MCF 10A (cell line): Measurements from ENCODE around the gene ERCC6L2. TPM values are rescaled to one million over a fixed set of nuclear protein-coding genes. Genes with fewer than 3 reads are reported as not detected.

Experiments
- BruUV-seq: library from RNA; stranded (reverse); fragments of 400-500 nt; replicated peaks from 2 replicates; lab custom pipeline; 2021; lab: Mats Ljungman, UMichigan
- CTCF ChIA-PET: fragments of 300-600 bp; sonication (Branson Sonifier 250); formaldehyde crosslinking; extraction: SDS; loops from one replicate; lab custom pipeline; 2021; ENCODE audit warnings: antibody characterized with exemption, inconsistent platforms; lab: Yijun Ruan, JAX
- POLR2A ChIA-PET: fragments of 300-600, 350-650 bp; sonication (Branson Sonifier 250); formaldehyde crosslinking; extraction: SDS; loops from one replicate; lab custom pipeline; 2020; ENCODE audit warnings: antibody characterized with exemption, inconsistent platforms; lab: Yijun Ruan, JAX
- DNase-seq: peaks from one replicate; pipeline ENCODE4 v3.0.0-alpha.2; 2018; ENCODE audit not compliant: unreplicated experiment
- H3K27ac Mint-ChIP-seq: one replicate; pipeline ENCODE4 v1.8.0; 2022; ENCODE audit warnings: mild to moderate bottlenecking, low read depth, mixed read lengths; ENCODE audit not compliant: unreplicated experiment
- H3K27me3 Mint-ChIP-seq: one replicate; pipeline ENCODE4 v1.8.0; 2022; ENCODE audit warnings: mixed read lengths; ENCODE audit not compliant: insufficient read depth, unreplicated experiment
- H3K36me3 Mint-ChIP-seq: one replicate; pipeline ENCODE4 v1.8.0; 2022; ENCODE audit warnings: mild to moderate bottlenecking, moderate library complexity, mixed read lengths; ENCODE audit not compliant: insufficient read depth, unreplicated experiment
- H3K4me1 Mint-ChIP-seq: one replicate; pipeline ENCODE4 v1.8.0; 2022; ENCODE audit warnings: mixed read lengths; ENCODE audit not compliant: insufficient read depth, unreplicated experiment
- H3K4me3 Mint-ChIP-seq: one replicate; pipeline ENCODE4 v1.8.0; 2022; ENCODE audit warnings: mild to moderate bottlenecking, moderate library complexity, mixed read lengths; ENCODE audit not compliant: unreplicated experiment
- H3K9me3 Mint-ChIP-seq: one replicate; pipeline ENCODE4 v1.8.0; 2022; ENCODE audit warnings: mixed read lengths; ENCODE audit not compliant: unreplicated experiment
- intact Hi-C: fragments of 100-400 bp; cut with micrococcal nuclease; formaldehyde crosslinking; loops from 2 replicates; pipeline ENCODE4 v1.14.1; 2022
- total RNA-seq: library from RNA; stranded (reverse); gene quantifications from 2 replicates; pipeline ENCODE4 v1.2.3, GENCODE V29; 2022
- TF ChIP-seq, protein P1 (sequence below): fragments of 200-600 bp; IDR thresholded peaks from one replicate; pipeline ENCODE4 v1.8.0; 2022; ENCODE audit warnings: antibody characterized with exemption, mild to moderate bottlenecking; ENCODE audit not compliant: unreplicated experiment

The ERCC6L2 gene
- total RNA-seq, 1 experiment from 2014 or later, result 26.9 TPM

DNA sequence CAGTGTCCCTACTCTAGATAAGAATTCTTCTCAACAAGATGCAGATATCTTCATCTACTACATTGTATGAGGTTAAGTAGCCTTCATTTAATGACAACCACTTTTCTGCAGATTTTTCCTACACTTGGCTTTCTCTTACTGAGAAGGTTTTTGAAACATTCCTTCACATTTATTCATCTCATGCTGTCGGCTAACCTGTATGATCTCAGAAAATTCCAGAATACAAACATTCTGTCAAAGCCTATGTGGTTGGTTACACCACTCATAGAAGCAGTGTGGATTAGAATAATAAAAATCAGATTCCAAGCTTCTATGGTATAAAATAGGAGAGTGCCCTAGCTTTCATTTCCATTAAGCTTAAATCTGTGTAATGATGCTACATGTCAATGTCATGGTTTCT is 39.4 kb upstream of the ERCC6L2 start:
- Mint-ChIP-seq H3K36me3 (no peaks in the 10 kb centered on the region), H3K27me3 (no peaks in the 10 kb centered on the region), H3K9me3 (no peaks in the 10 kb centered on the region), H3K4me1 (no peaks in the 10 kb centered on the region), H3K4me3 (no peak overlapping the region), H3K27ac (no peak overlapping the region)
- no peak for DNase-seq
- intact Hi-C loops, result no loop called here
- BruUV-seq, result no TSS peak
- TF ChIP-seq, protein P1, sequence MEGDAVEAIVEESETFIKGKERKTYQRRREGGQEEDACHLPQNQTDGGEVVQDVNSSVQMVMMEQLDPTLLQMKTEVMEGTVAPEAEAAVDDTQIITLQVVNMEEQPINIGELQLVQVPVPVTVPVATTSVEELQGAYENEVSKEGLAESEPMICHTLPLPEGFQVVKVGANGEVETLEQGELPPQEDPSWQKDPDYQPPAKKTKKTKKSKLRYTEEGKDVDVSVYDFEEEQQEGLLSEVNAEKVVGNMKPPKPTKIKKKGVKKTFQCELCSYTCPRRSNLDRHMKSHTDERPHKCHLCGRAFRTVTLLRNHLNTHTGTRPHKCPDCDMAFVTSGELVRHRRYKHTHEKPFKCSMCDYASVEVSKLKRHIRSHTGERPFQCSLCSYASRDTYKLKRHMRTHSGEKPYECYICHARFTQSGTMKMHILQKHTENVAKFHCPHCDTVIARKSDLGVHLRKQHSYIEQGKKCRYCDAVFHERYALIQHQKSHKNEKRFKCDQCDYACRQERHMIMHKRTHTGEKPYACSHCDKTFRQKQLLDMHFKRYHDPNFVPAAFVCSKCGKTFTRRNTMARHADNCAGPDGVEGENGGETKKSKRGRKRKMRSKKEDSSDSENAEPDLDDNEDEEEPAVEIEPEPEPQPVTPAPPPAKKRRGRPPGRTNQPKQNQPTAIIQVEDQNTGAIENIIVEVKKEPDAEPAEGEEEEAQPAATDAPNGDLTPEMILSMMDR, result no peak
- ChIA-PET CTCF (no interaction called here), POLR2A (no interaction called here)

DNA sequence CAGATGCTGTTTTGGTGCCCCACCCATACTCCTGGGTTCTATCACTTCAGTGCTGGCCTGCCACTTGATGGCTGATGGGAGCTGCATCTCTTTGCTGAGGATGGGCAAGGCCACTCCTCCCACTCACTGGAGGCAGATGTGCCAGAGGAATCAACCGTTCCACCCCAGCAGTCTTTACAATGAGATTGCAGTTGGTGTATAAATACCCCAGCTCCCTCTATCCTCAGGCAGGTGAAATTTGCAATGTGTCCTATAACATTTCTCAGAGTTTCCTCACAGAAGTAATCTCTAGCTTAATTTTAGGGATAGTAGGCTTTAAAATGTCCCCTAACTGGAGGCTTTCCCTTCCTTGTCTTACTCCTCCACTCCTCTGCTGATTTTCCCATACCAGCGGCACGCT is 36.5 kb upstream of the ERCC6L2 start:
- POLR2A ChIA-PET, result no interaction called here
- H3K27me3 Mint-ChIP-seq, result no peaks in the 10 kb centered on the region
- H3K4me3 Mint-ChIP-seq, result no peak overlapping the region
- H3K36me3 Mint-ChIP-seq, result no peaks in the 10 kb centered on the region
- intact Hi-C loops, result no loop called here
- no peaks in the 10 kb centered on the region for H3K9me3 Mint-ChIP-seq
- BruUV-seq, result no TSS peak
- no peak for DNase-seq
- no peaks in the 10 kb centered on the region for H3K4me1 Mint-ChIP-seq
- TF ChIP-seq, protein P1, result no peak
- H3K27ac Mint-ChIP-seq, result no peak overlapping the region
- CTCF ChIA-PET, result interaction anchor here (1.3 to 2.1 kb wide), 2 partner anchors 11 to 82 kb away, joined by 3 to 5 read pairs; no protein-coding TSS in a partner anchor

DNA sequence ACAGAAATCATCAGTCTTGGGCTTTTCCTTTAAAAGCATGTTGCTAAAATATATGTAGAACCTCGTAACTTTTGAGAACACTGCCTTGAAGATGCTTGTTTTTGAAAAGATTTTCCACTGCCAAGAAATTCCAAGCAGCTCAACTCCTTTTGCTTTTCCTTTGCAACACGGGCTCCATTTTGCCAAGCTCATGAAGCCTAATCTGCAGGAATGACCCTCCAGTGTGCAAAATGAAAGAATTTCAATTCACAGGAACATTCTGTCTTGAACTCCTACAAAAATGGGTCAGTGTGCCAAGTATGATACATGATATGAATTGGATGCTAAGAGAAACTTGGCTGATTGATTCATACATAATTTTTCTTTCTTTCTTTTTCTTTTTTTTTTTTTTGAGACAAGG is 35.4 kb upstream of the ERCC6L2 start:
- Mint-ChIP-seq H3K9me3 (no peaks in the 10 kb centered on the region), H3K27me3 (no peaks in the 10 kb centered on the region), H3K27ac (no peak overlapping the region), H3K4me1 (no peaks in the 10 kb centered on the region), H3K36me3 (no peaks in the 10 kb centered on the region), H3K4me3 (no peak overlapping the region)
- BruUV-seq, result no TSS peak
- DNase-seq, result no peak
- ChIA-PET CTCF (interaction anchor here (0.7 to 2.1 kb wide), 3 partner anchors 9 to 83 kb away, joined by 3 to 5 read pairs (median 4); no protein-coding TSS in a partner anchor), POLR2A (no interaction called here)
- intact Hi-C loops, result no loop called here
- TF ChIP-seq, protein P1, result no peak

DNA sequence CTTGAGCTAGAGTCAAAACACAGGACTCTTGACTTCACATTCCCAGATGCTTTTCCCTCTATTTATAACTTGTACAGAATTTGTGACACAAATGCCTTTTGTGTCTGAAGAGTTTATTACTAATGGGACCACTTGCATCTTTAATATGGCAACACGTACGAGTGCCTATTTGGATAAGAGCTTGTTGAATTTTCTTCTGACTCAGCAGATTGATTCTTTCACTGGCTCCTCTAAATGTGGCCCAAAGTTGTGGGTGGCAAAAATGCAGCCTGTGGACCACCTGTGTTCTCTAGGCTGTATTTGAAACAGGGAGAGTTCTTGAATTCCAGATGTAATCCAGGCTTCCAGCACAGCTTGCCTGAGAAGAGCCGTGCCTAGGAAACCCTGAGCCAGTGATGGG is 34.1 kb upstream of the ERCC6L2 start:
- DNase-seq, result no peak
- no peak overlapping the region for H3K4me3 Mint-ChIP-seq
- TF ChIP-seq, protein P1, result no peak
- no peak overlapping the region for H3K27ac Mint-ChIP-seq
- ChIA-PET CTCF (no interaction called here), POLR2A (no interaction called here)
- no peaks in the 10 kb centered on the region for H3K27me3 Mint-ChIP-seq
- no peaks in the 10 kb centered on the region for H3K9me3 Mint-ChIP-seq
- no TSS peak for BruUV-seq
- no peaks in the 10 kb centered on the region for H3K36me3 Mint-ChIP-seq
- H3K4me1 Mint-ChIP-seq, result no peaks in the 10 kb centered on the region
- intact Hi-C loops, result no loop called here
